NCI-H345 treated with DMSO at 0.1 percent for 48 hours (cell line): Measurements from ENCODE around the gene EIF2S3.

ENCODE experiments used
- DNase-seq: peaks from one replicate; lab custom pipeline; 2025; ENCODE audit not compliant: unreplicated experiment; lab: John Stamatoyannopoulos, UW

EIF2S3 gene

GRCh38 chrX:24125028-24125612 is 70.4 kb downstream of the EIF2S3 start:
- no peak for DNase-seq
